Measurements from ENCODE around the gene EDDM3A.
"Not testable (repeated sequence)": the region's sequence is repeated elsewhere in the genome, so short reads cannot be mapped to it uniquely, and the experiment has no call there.

The EDDM3A gene

DNA sequence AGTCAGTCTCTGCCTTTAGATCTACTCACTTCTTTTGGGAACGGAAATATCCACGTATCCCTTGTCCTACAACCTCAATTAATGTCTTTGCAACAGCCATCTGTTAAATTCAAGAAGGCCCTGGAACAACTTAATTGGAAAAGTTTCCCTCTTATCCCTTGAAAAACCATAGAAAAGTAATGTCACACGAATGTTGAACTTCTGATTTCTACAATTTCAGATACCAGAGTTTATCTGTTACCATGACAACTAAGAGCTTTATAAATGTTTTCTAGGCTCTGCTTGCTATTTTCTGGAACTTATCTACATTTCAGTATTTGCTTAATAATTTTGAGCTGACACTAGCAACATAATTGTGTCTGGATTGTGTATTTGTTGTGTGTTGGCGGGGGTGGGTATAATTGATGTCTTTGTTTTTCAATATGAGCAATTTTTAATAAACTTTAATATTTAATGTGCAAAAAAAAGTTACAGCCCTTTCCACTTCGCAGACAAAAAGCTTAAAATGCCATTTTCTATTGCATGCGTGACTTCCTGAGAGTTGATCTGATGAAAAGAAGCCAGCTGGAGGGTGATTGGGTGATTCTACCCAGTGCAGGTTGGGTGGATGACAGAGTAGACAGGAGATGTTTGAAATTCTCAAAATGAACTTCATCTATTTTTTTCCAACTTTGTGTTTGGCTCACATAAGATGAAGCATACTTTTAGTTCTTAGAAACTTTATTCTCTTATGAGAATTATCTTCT is 11.8 kb upstream of the EDDM3A start:
- H3K27ac ChIP-seq: no peak overlapping the region
- no peak for TF ChIP-seq ZFX (IDR thresholded peaks at IDR 0.05; ENCODE audit: borderline replicate concordance)
- TF ChIP-seq, protein P1, sequence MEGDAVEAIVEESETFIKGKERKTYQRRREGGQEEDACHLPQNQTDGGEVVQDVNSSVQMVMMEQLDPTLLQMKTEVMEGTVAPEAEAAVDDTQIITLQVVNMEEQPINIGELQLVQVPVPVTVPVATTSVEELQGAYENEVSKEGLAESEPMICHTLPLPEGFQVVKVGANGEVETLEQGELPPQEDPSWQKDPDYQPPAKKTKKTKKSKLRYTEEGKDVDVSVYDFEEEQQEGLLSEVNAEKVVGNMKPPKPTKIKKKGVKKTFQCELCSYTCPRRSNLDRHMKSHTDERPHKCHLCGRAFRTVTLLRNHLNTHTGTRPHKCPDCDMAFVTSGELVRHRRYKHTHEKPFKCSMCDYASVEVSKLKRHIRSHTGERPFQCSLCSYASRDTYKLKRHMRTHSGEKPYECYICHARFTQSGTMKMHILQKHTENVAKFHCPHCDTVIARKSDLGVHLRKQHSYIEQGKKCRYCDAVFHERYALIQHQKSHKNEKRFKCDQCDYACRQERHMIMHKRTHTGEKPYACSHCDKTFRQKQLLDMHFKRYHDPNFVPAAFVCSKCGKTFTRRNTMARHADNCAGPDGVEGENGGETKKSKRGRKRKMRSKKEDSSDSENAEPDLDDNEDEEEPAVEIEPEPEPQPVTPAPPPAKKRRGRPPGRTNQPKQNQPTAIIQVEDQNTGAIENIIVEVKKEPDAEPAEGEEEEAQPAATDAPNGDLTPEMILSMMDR (IDR thresholded peaks at IDR 0.05): no peak

GRCh38 chr14:20734430-20734806 is 11.3 kb upstream of the EDDM3A start:
- TF ChIP-seq, protein P1 (IDR thresholded peaks at IDR 0.05): no peak
- TF ChIP-seq ZFX (IDR thresholded peaks at IDR 0.05; ENCODE audit: borderline replicate concordance): no peak
- H3K27ac ChIP-seq: no peak overlapping the region

DNA sequence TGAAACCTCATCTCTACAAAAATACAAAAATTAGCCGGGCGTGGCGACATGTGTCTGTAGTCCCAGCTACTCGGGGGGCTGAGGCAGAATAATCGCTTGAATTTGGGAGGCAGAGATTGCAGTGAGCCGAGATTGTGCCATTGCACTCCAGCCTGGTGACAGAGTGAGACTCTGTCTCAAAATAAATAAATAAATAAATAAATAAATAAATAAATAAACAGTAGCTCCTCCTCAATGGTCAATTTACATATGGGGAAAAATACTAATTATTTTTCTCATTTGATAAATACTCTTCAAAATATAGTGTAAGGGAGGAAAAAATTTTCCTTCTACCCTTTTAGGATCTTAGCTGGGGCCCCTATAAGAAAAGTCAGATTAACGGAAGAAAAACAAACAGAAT is 7.4 kb upstream of the EDDM3A start:
- H3K27ac ChIP-seq: not testable (repeated sequence)

DNA sequence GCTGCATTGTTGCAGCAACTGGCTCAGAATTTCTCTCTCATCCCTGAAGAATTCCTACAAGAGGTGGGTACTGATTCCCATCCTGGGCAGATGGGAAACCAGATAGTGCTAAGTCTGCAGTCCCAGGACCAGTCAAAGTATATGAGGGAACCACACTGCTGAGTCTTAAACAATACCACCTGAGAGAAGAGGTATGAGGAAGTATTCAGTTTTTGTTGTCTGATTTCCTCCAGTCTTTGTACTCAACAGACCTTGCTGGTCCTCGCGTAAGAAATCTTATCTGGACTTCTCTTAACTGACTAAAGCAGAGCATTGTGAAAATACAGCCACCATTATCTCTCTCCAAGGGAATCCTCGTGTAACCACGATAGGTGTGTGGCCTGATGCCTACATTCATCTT is 3.6 kb upstream of the EDDM3A start:
- H3K27ac ChIP-seq: no peak overlapping the region
- TF ChIP-seq ZFX (IDR thresholded peaks at IDR 0.05; ENCODE audit: borderline replicate concordance): no peak
- TF ChIP-seq, protein P1 (IDR thresholded peaks at IDR 0.05): no peak

GRCh38 chr14:20743556-20743955 is 2.1 kb upstream of the EDDM3A start:
- TF ChIP-seq, protein P1 (IDR thresholded peaks at IDR 0.05): no peak
- TF ChIP-seq ZFX (IDR thresholded peaks at IDR 0.05; ENCODE audit: borderline replicate concordance): no peak
- H3K27ac ChIP-seq: no peak overlapping the region

DNA sequence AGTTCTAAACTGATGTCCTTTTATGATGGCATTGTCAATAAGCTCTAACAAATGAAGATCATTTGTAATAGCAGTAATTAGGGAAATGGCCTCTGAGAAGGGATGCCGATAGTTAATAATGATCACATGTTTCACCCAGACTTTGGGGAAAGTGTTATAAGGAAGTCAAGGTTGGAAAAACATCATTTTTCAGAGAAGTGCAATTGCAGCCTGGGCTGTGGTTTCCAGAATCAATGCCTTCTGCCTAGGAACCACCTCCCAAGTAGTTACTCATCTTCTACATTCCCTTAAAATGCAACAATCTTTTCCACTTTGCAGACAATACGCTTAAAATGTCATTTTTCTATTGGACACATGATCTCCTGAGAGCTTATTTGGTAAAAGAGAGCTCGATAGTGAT is 879 bp downstream of the EDDM3A start:
- no peak for TF ChIP-seq ZFX (IDR thresholded peaks at IDR 0.05; ENCODE audit: borderline replicate concordance)
- TF ChIP-seq, protein P1 (IDR thresholded peaks at IDR 0.05): no peak
- H3K27ac ChIP-seq: no peak overlapping the region

GRCh38 chr14:20748439-20748838 is 2.8 kb downstream of the EDDM3A start:
- H3K27ac ChIP-seq: no peak overlapping the region
- TF ChIP-seq ZFX (IDR thresholded peaks at IDR 0.05; ENCODE audit: borderline replicate concordance): no peak
- TF ChIP-seq, protein P1 (IDR thresholded peaks at IDR 0.05): no peak

GRCh38 chr14:20750194-20750593 is 4.5 kb downstream of the EDDM3A start:
- H3K27ac ChIP-seq: no peak overlapping the region
- TF ChIP-seq, protein P1 (IDR thresholded peaks at IDR 0.05): no peak
- no peak for TF ChIP-seq ZFX (IDR thresholded peaks at IDR 0.05; ENCODE audit: borderline replicate concordance)

Measured in 22Rv1 (cell line).